KMS-11 (cell line): ENCODE results near the gene TEX28.

Source experiments
- H2AFZ ChIP-seq: fragments of 200-600 bp; sonication (generic); 2 replicates; pipeline ENCODE4 v1.6.1; 2016; ENCODE audit warnings: antibody characterized with exemption, mixed run types, low read depth
- H3K27ac ChIP-seq: fragments of 200-600 bp; sonication (generic); 2 replicates; pipeline ENCODE4 v1.6.1; 2016; ENCODE audit warnings: mild to moderate bottlenecking, mixed run types
- H3K27me3 ChIP-seq: fragments of 200-600 bp; sonication (generic); 2 replicates; pipeline ENCODE4 v1.6.1; 2017; ENCODE audit warnings: mild to moderate bottlenecking, low read depth, mixed run types, moderate library complexity; ENCODE audit not compliant: insufficient read depth
- H3K36me3 ChIP-seq: fragments of 200-600 bp; sonication (generic); 2 replicates; pipeline ENCODE4 v1.6.1; 2017; ENCODE audit warnings: mild to moderate bottlenecking, mixed run types; ENCODE audit not compliant: insufficient read depth
- H3K4me1 ChIP-seq: fragments of 200-600 bp; sonication (generic); 2 replicates; pipeline ENCODE4 v1.6.1; 2016; ENCODE audit warnings: mild to moderate bottlenecking, low read depth, mixed run types; ENCODE audit not compliant: poor library complexity, severe bottlenecking
- H3K4me2 ChIP-seq: fragments of 200-600 bp; sonication (generic); 2 replicates; pipeline ENCODE4 v1.7.0; 2016; ENCODE audit warnings: mild to moderate bottlenecking, mixed run types
- H3K4me3 ChIP-seq: fragments of 200-600 bp; sonication (generic); IDR thresholded peaks from 2 replicates; pipeline ENCODE4 v1.6.1; 2017; ENCODE audit warnings: low read depth, low read length, mixed read lengths; ENCODE audit not compliant: insufficient read depth
- H3K79me2 ChIP-seq: fragments of 200-600 bp; sonication (generic); 2 replicates; pipeline ENCODE4 v1.6.1; 2016; ENCODE audit warnings: low read depth, mixed run types; ENCODE audit not compliant: insufficient read depth
- H3K9ac ChIP-seq: fragments of 200-600 bp; sonication (generic); 2 replicates; pipeline ENCODE4 v1.6.1; 2016; ENCODE audit warnings: mild to moderate bottlenecking, mixed run types
- H4K20me1 ChIP-seq: fragments of 200-600 bp; sonication (generic); 2 replicates; pipeline ENCODE4 v1.6.1; 2016; ENCODE audit warnings: mild to moderate bottlenecking, mixed run types; ENCODE audit not compliant: insufficient read depth
- CTCF ChIP-seq: fragments of 200-600 bp; sonication (generic); conservative IDR thresholded peaks from 2 replicates; pipeline ENCODE4 v1.6.1; 2017; ENCODE audit warnings: low read depth, mild to moderate bottlenecking, antibody characterized with exemption, low read length, moderate library complexity, mixed read lengths

TEX28 gene

GRCh38 chrX:154328646-154329045 lies 33.7 kb upstream of the TEX28 start:
- H3K79me2 ChIP-seq = no peaks in the 10 kb centered on the region
- H3K27ac ChIP-seq = no peak overlapping the region
- H3K9ac ChIP-seq = no peak overlapping the region
- H3K27me3 ChIP-seq = peaks cover 3% of the 10 kb centered on the region; the same call in 1 of the 2 replicates
- no peak overlapping the region for H2AFZ ChIP-seq
- no peak overlapping the region for H3K4me2 ChIP-seq
- no peak for TF ChIP-seq CTCF
- no peak overlapping the region for H3K4me3 ChIP-seq
- no peaks in the 10 kb centered on the region for H3K4me1 ChIP-seq
- H3K36me3 ChIP-seq = no peaks in the 10 kb centered on the region
- no peaks in the 10 kb centered on the region for H4K20me1 ChIP-seq

GRCh38 chrX:154327038-154327820 lies 32.3 kb upstream of the TEX28 start:
- Histone ChIP-seq H4K20me1 (no peaks in the 10 kb centered on the region), H3K79me2 (no peaks in the 10 kb centered on the region), H3K36me3 (no peaks in the 10 kb centered on the region), H3K4me1 (peaks cover 2% of the 10 kb centered on the region), H3K27me3 (peaks cover 3% of the 10 kb centered on the region; the same call in 1 of the 2 replicates), H3K27ac (no peak overlapping the region), H2AFZ (no peak overlapping the region), H3K9ac (no peak overlapping the region), H3K4me2 (no peak overlapping the region), H3K4me3 (no peak overlapping the region)
- TF ChIP-seq CTCF = no peak

GRCh38 chrX:154325541-154325940 lies 30.6 kb upstream of the TEX28 start:
- no peak overlapping the region for H3K9ac ChIP-seq
- peaks cover 10% of the 10 kb centered on the region for H3K4me1 ChIP-seq
- no peak overlapping the region for H3K4me2 ChIP-seq
- H3K27me3 ChIP-seq = peaks cover 3% of the 10 kb centered on the region; the same call in 1 of the 2 replicates
- H4K20me1 ChIP-seq = no peaks in the 10 kb centered on the region
- H2AFZ ChIP-seq = no peak overlapping the region
- H3K27ac ChIP-seq = no peak overlapping the region
- TF ChIP-seq CTCF = no peak
- H3K79me2 ChIP-seq = no peaks in the 10 kb centered on the region
- H3K4me3 ChIP-seq = no peak overlapping the region
- H3K36me3 ChIP-seq = no peaks in the 10 kb centered on the region

- Histone ChIP-seq H3K4me1 (peaks cover 10% of the 10 kb centered on the region), H2AFZ (no peak overlapping the region)
Measured at GRCh38 chrX:154323537-154323936, 28.6 kb upstream of the TEX28 start.

More at GRCh38 chrX:154323537-154323936, 28.6 kb upstream of the TEX28 start:
- Histone ChIP-seq H3K4me2 (no peak overlapping the region), H3K27me3 (peaks cover 3% of the 10 kb centered on the region; the same call in 1 of the 2 replicates), H4K20me1 (no peaks in the 10 kb centered on the region), H3K4me3 (no peak overlapping the region), H3K36me3 (no peaks in the 10 kb centered on the region), H3K79me2 (no peaks in the 10 kb centered on the region), H3K27ac (no peak overlapping the region), H3K9ac (no peak overlapping the region)
- no peak for TF ChIP-seq CTCF
